NCI-H446 treated with DMSO at 0.1 percent for 48 hours (cell line): Measurements from ENCODE around the gene JMJD1C.
"Not testable (repeated sequence)": the region's sequence is repeated elsewhere in the genome, so short reads cannot be mapped to it uniquely, and the experiment has no call there.

ENCODE experiments used
- DNase-seq: peaks from one replicate; lab custom pipeline; 2025; lab: John Stamatoyannopoulos, UW

JMJD1C gene

GRCh38 chr10:63260860-63261251 lies 204.9 kb downstream of the JMJD1C start:
- DNase-seq: no peak

GRCh38 chr10:63260103-63260859 lies 205.5 kb downstream of the JMJD1C start:
- DNase-seq: no peak

GRCh38 chr10:63258920-63259678 lies 206.7 kb downstream of the JMJD1C start:
- no peak for DNase-seq

GRCh38 chr10:63257778-63258177 lies 208.0 kb downstream of the JMJD1C start:
- no peak for DNase-seq

- peak; percentile 45 for DNase-seq
These were observed 209.6 kb downstream of the JMJD1C start for GRCh38 chr10:63256009-63256773.

GRCh38 chr10:63255316-63255715 lies 210.5 kb downstream of the JMJD1C start:
- no peak for DNase-seq

- no peak for DNase-seq
These were observed 212.7 kb downstream of the JMJD1C start for GRCh38 chr10:63253040-63253439.

GRCh38 chr10:63252095-63252762 lies 213.5 kb downstream of the JMJD1C start:
- no peak for DNase-seq

- DNase-seq: no peak
These were observed 215.7 kb downstream of the JMJD1C start for GRCh38 chr10:63250032-63250431.

- no peak for DNase-seq
These were observed 218.0 kb downstream of the JMJD1C start for GRCh38 chr10:63247771-63248170.

- DNase-seq: no peak
These were observed 219.4 kb downstream of the JMJD1C start for GRCh38 chr10:63246356-63246755.

- no peak for DNase-seq
These were observed 223.9 kb downstream of the JMJD1C start for GRCh38 chr10:63241841-63242281.

- DNase-seq: no peak
These were observed 225.0 kb downstream of the JMJD1C start for GRCh38 chr10:63240807-63241206.

GRCh38 chr10:63238501-63238900 lies 227.3 kb downstream of the JMJD1C start:
- no peak for DNase-seq

GRCh38 chr10:63237396-63237795 lies 228.4 kb downstream of the JMJD1C start:
- DNase-seq: no peak

GRCh38 chr10:63236113-63236935 lies 229.5 kb downstream of the JMJD1C start:
- peak; percentile 14 for DNase-seq

- not testable (repeated sequence) for DNase-seq
These were observed 230.6 kb downstream of the JMJD1C start for GRCh38 chr10:63235136-63235535.

GRCh38 chr10:63229161-63229560 lies 236.6 kb downstream of the JMJD1C start:
- no peak for DNase-seq

- DNase-seq: no peak
These were observed 237.5 kb downstream of the JMJD1C start for GRCh38 chr10:63228237-63228636.

- DNase-seq: no peak
These were observed 238.4 kb downstream of the JMJD1C start for GRCh38 chr10:63227207-63227895.

- no peak for DNase-seq
These were observed 241.5 kb downstream of the JMJD1C start for GRCh38 chr10:63224241-63224640.
